KOPT-K1 (cell line): ENCODE results near the gene CRYBB1.

Experiments
- H3K27ac ChIP-seq: fragments of 200-600 bp; sonication (generic); 2 replicates; pipeline ENCODE4 v1.5.1; 2016; ENCODE audit warnings: antibody characterized with exemption, mild to moderate bottlenecking, low read depth, low read length; ENCODE audit not compliant: poor library complexity, severe bottlenecking
- H3K36me3 ChIP-seq: fragments of 200-600 bp; sonication (generic); 2 replicates; pipeline ENCODE4 v1.5.1; 2017; ENCODE audit warnings: antibody characterized with exemption, mild to moderate bottlenecking, low read length, moderate library complexity; ENCODE audit not compliant: insufficient read depth
- H3K9me3 ChIP-seq: fragments of 200-600 bp; sonication (generic); 2 replicates; pipeline ENCODE4 v1.5.1; 2017; ENCODE audit warnings: antibody characterized with exemption, low read length, mild to moderate bottlenecking; ENCODE audit not compliant: insufficient read depth, poor library complexity, severe bottlenecking

The CRYBB1 gene

GRCh38 chr22:26564672-26565071 lies 53.2 kb downstream of the CRYBB1 start:
- Histone ChIP-seq H3K36me3 (peaks cover 60% of the 10 kb centered on the region), H3K27ac (no peak overlapping the region), H3K9me3 (no peaks in the 10 kb centered on the region)

GRCh38 chr22:26564181-26564580 lies 53.6 kb downstream of the CRYBB1 start:
- peaks cover 60% of the 10 kb centered on the region for H3K36me3 ChIP-seq
- H3K27ac ChIP-seq: no peak overlapping the region
- no peaks in the 10 kb centered on the region for H3K9me3 ChIP-seq

GRCh38 chr22:26563022-26563421 lies 54.8 kb downstream of the CRYBB1 start:
- H3K36me3 ChIP-seq: peaks cover 56% of the 10 kb centered on the region
- no peak overlapping the region for H3K27ac ChIP-seq
- no peaks in the 10 kb centered on the region for H3K9me3 ChIP-seq

GRCh38 chr22:26561756-26562417 lies 55.9 kb downstream of the CRYBB1 start:
- Histone ChIP-seq H3K27ac (no peak overlapping the region), H3K9me3 (no peaks in the 10 kb centered on the region), H3K36me3 (peaks cover 47% of the 10 kb centered on the region)

GRCh38 chr22:26559961-26560575 lies 57.8 kb downstream of the CRYBB1 start:
- H3K27ac ChIP-seq: no peak overlapping the region
- peaks cover 40% of the 10 kb centered on the region for H3K36me3 ChIP-seq
- no peaks in the 10 kb centered on the region for H3K9me3 ChIP-seq

GRCh38 chr22:26558248-26558895 lies 59.5 kb downstream of the CRYBB1 start:
- Histone ChIP-seq H3K36me3 (peaks cover 33% of the 10 kb centered on the region), H3K27ac (no peak overlapping the region), H3K9me3 (no peaks in the 10 kb centered on the region)

GRCh38 chr22:26556904-26557303 lies 60.9 kb downstream of the CRYBB1 start:
- Histone ChIP-seq H3K27ac (no peak overlapping the region), H3K36me3 (peaks cover 26% of the 10 kb centered on the region), H3K9me3 (no peaks in the 10 kb centered on the region)

- Histone ChIP-seq H3K36me3 (peaks cover 33% of the 10 kb centered on the region), H3K27ac (no peak overlapping the region), H3K9me3 (no peaks in the 10 kb centered on the region)
These were observed 62.3 kb downstream of the CRYBB1 start for GRCh38 chr22:26555478-26555877.

GRCh38 chr22:26554956-26555355 lies 62.9 kb downstream of the CRYBB1 start:
- Histone ChIP-seq H3K9me3 (no peaks in the 10 kb centered on the region), H3K36me3 (peaks cover 34% of the 10 kb centered on the region), H3K27ac (no peak overlapping the region)

- H3K27ac ChIP-seq: no peak overlapping the region
- H3K9me3 ChIP-seq: no peaks in the 10 kb centered on the region
- H3K36me3 ChIP-seq: peaks cover 45% of the 10 kb centered on the region
These were observed 64.6 kb downstream of the CRYBB1 start for GRCh38 chr22:26553056-26553752.

GRCh38 chr22:26552466-26552865 lies 65.4 kb downstream of the CRYBB1 start:
- H3K27ac ChIP-seq: no peak overlapping the region
- no peaks in the 10 kb centered on the region for H3K9me3 ChIP-seq
- peaks cover 52% of the 10 kb centered on the region for H3K36me3 ChIP-seq

- peaks cover 61% of the 10 kb centered on the region for H3K36me3 ChIP-seq
- no peak overlapping the region for H3K27ac ChIP-seq
- no peaks in the 10 kb centered on the region for H3K9me3 ChIP-seq
These were observed 66.3 kb downstream of the CRYBB1 start for GRCh38 chr22:26551568-26551967.

- Histone ChIP-seq H3K9me3 (no peaks in the 10 kb centered on the region), H3K27ac (no peak overlapping the region), H3K36me3 (peaks cover 67% of the 10 kb centered on the region)
These were observed 67.3 kb downstream of the CRYBB1 start for GRCh38 chr22:26550498-26551033.

- no peaks in the 10 kb centered on the region for H3K9me3 ChIP-seq
- no peak overlapping the region for H3K27ac ChIP-seq
- peaks cover 66% of the 10 kb centered on the region for H3K36me3 ChIP-seq
These were observed 67.8 kb downstream of the CRYBB1 start for GRCh38 chr22:26549902-26550497.
